HuH-7.5 (cell line): ENCODE results near the gene PROSER3.
"Not testable (repeated sequence)": the region's sequence is repeated elsewhere in the genome, so short reads cannot be mapped to it uniquely, and the experiment has no call there.

Experiments
- DNase-seq: peaks from one replicate; pipeline ENCODE4 v3.0.0; 2011; ENCODE audit warnings: low spot score

Gene PROSER3

DNA sequence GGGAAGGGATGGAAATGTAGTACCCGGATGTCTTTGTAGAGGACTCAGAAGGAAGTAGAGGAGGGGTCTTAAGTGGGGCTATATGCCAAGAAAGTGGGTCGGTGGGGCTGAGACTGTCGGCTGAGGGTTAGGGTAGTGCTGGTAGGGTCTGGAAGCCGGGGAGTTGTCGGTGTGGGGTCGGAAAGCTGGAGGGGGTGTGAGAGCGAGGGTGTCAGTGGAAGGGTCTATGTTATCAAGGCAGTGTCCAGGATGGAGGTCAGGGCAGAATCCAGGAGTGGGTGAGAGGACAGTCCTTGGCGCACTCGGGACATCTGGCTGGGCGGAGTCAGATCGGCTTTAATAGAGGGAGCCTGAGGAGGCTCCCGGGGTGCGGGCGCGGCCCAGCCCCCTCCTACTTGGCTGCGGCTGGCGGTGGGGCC, 2.8 kb upstream of the PROSER3 start:
- DNase-seq, result no peak

DNA sequence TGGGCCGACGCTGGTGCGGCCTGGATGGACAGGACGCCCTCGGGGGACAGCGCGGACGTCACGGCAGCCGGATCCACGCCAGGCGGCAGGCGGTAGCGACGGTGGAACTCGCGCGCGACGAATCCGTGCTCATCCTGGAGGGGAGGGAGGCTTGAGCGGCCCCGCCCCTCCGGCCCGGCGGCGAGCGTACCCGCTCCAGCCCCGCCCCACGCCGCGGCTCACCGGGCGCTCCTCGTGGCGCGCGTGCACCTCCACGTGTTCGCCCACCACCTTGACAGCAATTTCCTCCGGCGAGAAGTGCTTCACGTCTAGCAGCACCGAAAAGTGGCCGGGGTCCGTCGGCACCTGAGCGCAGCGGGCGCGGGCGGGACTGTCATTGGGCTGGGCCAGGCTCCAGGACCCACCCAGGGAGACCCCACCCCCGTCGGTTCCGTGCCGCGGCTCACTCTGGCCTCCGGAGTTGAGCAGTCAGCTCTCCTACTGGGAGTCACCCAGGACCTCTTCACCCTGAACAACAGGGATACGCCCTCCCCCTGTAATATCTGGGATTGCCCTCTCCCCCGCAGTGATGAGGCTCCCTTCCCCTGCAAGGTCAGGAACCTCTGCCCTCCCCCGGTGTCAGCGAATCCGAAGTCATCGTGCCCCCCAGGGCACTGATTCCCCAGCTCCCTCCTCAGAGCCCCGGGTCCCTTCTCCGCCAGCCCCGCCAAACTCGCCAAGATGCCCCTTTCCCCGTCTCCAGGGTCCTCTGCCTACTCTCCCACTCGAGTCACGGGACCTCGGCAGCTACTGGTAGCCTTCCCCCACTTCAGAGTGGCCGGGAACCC, 2.2 kb upstream of the PROSER3 start:
- no peak for DNase-seq

DNA sequence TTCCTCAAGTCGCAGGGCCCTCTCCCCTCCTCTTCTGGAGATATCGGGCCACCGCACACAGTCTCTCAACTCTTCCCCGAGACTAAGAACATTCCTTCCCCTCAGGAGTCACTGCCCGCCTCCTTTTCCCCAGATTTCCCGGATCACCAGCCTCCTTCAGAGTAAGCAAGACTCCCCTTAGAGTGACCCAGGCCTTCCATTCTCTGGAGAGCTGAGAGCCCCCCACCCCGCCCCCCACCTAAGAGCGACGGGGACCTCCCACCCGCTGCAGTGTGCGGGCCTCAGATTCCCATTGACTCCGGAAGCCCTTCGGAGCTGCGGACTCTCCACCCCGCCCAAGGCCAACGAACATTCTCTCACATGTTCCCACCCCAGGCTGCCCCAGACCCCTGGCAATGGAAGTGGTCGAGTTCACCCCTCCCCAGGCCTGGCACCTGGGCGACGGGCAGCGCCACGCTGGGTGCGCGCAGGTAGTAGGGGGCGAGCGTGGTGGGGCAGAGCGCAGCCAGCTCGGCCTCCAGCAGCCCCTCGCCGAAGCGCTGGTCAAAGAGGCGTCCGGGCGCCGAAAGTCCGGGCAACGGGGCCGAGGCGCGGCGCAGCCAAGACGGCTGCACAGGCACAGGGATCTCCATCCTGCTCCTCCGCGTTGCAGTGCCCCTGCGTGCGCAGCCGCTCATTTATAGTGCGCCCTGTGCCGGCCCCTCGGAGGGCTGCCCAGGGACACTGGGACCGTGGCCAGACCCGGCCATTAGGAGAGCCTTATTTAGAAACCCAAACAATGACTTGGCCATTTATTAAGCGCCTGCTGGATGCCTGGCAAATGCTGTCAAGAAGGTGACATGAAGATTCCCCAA, 1.4 kb upstream of the PROSER3 start, which contains the start of gene HSPB6:
TSS of gene HSPB6 (minus strand) at position 653 of the 854 bp plus-strand sequence. CDS start at position 632, 21 bp downstream.
- no peak for DNase-seq

DNA sequence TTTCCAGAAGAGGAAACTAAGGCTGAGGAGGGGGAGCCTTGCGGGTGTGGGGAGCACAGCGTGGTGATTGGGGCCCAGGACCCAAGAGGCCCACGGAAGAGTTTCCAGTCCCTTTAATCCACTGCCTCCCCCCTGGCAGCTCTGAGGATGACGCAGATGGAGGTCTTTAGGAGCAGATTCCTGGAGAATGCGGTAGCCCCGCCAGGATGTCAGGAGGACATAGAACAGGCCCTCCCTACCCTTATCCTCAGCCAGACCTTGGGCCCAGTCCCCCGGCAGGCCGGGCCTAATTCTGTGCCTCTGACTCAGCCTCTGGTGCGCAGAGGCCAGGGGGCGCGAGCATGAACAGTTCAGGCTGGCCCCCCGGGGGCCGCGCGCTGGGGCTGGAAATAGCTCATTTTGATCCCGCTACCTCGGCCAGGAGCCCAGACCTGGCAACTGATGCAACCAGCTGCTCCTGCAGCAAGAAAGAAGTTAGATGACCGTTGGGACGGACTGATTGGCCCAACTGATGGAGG, 686 bp upstream of the PROSER3 start:
- DNase-seq, result peak; percentile 51

DNA sequence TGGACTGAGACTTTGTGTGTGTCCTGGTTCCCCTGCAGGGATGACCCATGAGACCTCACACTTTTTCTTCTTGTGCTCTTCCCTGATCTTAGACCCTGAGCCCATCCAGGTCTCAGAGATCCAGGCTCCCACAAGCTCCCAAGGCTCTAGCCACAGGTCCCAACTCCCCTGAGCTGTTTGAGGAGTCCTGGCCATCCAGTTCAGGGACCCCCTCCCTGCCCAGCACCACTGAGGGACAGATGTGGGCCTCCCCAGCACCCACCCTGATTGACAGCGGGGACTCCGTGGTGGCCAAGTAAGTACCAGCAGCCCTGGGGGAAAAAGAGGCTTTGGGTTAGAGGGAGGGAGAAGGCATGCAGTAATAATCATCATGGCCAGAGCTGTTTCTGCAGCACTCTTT, 1.7 kb downstream of the PROSER3 start:
- DNase-seq, result no peak

DNA sequence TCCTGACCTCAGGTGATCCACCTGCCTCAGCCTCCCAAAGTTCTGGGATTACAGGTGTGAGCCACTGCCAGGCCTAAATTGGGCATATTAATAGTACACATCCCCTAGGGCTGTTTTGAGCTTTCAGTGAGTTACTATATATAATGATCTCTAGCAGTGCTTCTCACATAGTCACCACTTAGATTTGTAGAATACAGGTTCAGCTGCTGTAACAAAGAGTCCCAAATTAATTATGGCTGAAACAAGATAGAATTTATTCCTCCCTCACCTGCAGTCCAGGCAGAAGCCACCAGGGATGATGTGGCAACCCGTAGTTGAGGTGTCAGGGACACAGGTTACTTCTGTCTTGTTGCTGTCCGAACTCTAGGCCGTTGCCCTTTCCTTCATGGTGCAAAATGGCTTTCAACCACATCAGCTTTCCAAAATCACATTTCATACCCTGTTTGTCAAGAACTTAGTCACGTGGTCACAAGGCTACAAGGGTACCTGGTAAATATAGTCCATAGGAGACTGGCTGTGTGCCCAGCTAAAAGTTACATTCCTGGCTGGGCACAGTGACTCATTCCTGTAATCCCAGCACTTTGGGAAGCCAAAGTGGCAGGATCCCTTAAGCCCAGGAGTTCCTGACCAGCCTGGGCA, 2.9 kb downstream of the PROSER3 start:
- DNase-seq, result no peak

DNA sequence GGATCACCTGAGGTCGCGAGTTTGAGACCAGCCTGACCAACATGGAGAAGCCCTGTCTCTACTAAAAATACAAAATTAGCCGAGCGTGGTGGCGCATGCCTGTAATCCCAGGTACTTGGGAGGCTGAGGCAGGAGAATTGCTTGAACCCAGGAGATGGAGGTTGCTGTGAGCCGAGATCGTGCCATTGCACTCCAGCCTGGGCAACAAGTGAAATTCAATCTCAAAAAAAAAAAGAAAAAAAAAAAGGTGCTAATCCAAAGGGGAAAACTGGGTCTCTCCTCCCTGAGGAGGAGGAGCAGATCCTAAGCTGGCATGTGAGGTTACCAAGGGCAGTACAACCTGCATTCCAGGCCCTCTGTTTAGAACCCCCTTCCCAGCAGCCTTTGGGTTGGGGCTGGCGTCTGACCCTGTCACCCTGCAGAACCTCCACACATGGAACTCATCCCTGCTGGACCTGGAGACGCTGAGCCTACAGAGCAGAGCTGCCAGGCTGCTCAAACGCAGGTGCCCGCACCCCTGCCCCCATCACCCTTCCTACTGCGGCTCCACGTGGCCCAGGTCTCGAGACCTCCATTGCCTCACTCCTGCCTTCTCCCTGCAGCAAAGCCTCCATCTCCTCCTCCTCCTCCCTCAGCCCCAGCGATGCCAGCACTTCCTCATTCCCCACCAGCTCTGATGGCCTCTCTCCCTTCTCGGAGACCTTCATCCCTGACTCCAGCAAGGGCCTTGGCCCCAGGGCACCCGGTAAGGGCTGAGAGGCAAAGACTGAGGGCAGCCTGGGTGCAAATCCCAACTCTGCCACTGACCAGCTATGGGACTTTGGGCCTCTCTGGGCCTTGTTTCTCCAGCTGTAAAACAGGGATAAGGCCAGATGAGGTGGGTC, 6.7 kb downstream of the PROSER3 start:
- DNase-seq, result no peak

DNA sequence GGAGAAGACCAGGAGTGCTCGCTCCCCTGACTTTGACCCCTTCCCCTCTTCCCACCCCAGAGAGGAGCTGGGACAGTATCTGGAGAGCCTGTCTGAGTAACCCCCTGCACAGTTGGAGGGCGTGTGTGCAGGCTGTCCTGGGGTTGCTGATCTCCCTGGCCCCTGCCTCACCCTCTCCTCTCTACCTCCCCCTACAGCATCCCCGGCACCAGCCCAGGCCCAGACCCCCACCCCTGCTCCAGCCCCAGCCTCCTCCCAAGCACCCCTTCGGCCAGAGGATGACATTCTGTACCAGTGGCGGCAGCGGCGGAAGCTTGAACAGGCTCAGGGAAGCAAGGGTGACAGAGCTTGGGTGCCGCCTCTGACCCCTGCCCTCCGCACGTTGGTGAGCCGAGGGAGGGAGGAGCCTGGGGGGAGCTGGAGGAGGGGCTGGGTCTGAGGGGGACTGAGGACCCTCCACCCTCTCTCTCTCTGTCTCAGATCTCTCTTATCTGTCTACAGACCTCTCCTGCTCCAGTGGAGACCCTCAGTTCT, 8.7 kb downstream of the PROSER3 start:
- no peak for DNase-seq

DNA sequence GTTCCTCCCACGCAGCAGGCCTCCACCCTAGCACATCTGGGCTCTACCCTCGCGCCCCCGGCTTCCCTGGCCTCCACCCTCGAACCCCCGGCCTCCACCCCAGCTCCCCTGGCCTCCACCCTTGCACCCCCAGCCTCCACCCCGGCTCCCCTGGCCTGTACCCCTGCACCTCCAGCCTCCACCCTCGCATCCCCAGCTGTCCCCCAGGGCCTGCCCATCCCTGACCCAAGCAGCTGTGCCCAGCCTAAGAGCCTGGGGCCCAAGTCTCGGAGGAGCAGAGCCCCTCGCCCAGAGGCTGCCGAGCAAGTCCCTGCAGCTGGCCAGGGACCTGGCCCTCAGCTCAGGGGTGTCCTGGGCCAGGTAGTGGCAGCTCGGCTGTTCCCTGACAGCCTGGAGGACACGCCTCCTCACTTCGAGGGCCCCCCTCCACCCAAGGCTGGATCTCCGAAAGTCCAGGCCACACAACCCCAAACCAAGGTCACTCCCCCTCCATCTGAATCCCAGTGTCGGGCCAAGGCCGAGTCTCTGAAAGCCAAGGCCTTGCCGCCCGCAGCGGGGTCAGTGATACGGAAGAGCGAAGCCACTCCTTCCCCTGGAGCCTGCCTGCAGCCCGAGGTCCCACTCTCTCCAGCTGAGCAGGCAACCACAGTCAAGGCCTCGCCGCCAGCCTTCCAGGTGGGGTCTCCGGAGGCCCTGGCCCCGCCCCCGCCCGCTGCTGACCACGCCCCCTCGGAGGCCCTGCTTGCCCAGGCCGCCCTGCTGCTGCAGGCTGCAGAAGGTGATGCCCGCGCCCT, 9.5 kb downstream of the PROSER3 start:
- no peak for DNase-seq

DNA sequence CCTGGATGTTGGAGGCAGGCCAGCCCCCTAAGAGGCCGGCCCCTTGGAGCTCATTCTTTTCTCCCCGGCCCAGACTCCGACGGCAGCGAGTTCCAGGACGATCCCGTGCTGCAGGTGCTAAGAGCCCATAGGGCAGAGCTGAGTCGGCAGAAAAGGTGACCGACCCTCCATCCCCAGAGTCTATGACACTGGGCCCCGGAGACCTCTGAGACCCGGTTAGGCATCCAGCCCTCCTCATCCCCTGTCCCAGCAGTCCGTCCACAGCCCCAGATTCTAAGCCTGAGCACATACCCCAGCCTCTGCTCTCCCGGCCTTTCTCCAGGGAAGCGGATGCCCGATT, 10.1 kb downstream of the PROSER3 start:
- DNase-seq, result no peak

DNA sequence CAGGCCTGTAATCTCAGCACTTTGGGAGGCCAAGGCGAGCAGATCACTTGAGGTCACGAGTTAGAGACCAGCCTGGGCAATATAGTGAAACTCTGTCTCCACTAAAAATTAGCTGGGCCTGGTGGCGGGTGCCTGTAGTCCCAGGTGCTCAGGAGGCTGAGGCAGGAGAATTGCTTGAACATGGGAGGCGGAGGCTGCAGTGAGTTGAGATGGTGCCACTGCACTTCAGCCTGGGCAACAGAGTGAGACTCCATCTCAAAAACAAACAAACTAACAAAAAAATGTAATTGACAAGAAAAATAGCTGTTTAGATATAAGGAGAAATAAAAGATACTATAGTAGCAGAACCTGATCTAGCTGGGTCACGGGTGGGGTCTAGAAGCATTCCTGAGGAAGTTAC, 14.4 kb downstream of the PROSER3 start:
- DNase-seq, result not testable (repeated sequence)

DNA sequence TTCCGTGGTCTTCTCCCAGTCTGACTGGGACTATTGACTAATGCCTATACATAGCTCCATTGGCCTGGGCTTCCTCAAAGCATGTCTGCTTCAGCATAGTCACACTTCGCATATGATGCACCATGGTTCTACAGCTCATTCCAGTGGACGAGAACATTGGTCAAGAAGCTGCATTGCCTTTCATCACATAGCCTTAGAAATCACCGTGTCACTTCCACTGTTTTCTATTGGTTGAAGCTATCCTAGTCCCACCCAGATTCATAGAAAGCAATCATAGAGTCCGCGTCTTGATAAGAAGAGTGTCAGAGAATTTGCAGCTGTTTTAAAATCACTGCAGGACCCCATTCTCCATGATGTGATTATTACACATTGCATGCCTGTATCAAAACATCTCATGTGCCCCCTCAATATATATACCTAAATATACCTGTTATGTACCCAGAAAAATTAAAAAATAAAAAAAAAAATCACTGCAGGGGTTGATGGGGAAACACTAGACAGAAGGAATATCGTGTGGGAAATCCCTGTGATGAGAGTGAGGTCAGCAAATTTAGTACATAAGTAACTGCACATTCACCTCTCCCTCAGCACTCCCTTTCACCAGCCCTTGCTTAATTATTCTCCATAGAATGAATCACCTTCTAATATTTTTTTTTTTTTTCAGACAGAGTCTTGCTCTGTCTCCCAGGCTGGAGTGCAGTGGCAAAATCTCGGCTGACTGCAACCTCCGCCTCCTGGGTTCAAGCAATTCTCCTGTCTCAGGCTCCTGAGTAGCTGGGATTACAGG, 15.2 kb downstream of the PROSER3 start:
- DNase-seq, result no peak

DNA sequence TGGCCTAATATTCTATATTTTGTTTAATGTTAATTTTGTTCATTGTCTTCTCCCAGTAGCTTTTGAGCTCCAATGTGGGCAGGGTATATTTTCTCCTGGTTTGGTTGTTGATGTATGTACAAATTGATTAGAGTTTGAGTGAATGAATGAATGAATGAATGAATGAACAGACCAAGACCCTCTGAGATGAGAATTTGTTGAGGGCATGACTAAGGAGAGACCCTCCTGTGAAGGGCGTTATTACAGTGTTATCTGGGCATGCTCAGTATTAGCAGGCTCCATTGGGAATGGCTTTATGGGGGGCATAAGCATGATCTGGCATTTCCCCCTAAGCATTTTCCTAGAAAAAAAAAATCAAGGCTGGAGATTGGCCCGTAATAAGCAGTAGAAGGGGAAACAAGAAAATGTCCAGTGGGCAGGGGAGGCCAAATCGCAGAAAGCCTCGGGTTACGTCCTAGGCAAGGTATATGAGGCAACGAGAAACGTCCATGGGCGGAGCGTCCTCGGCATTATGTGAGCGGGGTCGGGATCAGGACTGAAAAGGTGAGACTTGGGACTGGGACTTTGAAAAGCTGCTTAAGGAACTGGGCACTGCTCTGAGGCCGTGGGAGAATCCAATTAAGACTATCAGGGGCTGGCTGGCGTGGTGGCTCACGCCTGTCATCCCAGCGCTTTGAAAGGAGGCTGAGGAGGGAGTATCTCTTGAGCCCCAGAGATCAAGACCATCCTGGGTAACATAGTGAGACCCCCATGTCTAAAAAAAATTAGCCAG, 16.5 kb downstream of the PROSER3 start:
- no peak for DNase-seq

DNA sequence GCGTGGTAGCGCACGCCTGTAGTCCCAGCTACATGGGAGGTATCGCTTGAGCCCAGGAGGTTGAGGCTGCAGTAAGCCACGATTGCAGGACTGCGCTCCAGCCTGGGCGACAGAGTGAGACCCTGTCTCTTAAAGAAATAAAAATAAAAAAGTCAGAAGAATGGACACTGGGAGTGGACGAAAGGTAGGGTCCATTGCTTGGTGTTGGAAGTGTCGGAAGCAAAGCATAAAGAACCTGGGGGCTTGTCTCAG, 17.0 kb downstream of the PROSER3 start:
- DNase-seq, result no peak

DNA sequence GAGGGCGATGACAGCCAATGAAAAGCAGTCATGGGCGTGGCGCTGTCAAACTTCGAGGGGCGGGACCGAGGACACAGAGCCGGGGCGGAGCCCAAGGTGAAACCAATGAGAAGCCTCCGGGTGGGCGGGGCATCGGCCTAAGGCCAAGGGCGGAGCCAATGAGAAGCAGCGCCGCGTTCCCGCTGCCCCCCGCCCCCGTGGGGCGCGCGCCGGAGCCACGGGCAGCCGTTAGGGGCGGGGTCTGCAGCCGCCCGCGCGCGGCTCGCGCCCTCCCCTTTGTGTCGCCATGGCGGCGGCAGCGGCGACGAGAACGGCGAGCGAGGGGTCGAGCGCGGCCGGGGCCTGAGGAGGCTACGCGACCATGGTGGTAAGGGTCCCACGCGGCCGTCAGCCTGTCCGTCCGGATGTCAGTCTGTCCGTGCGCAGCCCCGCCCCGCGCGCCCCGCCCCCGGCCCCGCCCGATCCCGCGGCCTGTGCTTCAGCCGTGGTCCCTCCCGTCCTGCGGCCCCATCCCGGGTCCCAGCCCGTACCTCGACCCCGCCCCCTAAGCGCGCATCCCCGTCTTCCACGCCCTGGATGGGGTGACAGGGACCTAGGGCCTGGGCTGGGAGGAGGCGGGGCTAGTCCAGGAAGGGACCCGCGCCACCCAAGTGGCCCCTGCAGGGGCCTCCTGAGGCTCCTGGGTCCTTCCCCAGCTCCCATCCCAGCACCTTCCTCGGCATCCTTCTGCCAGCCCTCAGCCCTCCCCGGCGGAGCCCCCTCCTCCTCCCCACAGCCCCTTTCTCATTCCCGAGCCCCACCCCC, 17.5 kb downstream of the PROSER3 start, which contains the start of gene ARHGAP33:
TSS of gene ARHGAP33 (plus strand) at position 267 of the 804 bp plus-strand sequence. CDS start at position 362, 95 bp downstream.
- DNase-seq, result peak; percentile 98

DNA sequence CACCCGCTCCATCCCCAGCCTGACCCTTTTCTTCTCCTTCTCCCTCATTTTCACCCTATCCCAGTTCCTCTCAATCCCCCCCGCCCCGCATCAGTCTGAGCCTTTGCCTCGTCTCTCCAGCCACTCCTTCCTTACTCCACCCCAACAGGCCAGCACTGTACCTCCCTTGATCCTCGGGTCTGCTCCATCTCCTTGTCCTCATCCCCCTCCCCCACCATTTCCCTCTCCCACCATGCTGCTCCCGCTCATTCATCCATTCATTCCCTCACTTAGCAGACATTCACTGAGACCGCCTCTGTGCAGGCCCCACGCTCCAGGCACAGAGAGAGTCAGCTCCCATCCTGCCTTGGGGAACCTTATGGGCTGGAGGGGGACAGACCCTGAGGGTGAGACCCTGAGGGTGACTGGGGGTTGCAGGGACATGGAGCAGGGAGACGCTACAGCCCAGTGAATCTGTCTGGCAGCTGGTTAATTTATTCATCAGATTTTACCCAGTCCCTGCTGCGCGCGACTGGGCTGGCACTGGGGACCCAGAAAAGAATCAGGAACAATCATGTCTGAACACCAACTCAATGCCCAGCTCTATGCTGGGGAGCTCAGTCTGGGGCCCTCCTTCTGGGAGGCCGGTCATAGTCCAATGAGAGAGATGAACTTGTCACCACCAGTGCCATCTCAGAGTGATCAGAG, 18.3 kb downstream of the PROSER3 start:
- no peak for DNase-seq

DNA sequence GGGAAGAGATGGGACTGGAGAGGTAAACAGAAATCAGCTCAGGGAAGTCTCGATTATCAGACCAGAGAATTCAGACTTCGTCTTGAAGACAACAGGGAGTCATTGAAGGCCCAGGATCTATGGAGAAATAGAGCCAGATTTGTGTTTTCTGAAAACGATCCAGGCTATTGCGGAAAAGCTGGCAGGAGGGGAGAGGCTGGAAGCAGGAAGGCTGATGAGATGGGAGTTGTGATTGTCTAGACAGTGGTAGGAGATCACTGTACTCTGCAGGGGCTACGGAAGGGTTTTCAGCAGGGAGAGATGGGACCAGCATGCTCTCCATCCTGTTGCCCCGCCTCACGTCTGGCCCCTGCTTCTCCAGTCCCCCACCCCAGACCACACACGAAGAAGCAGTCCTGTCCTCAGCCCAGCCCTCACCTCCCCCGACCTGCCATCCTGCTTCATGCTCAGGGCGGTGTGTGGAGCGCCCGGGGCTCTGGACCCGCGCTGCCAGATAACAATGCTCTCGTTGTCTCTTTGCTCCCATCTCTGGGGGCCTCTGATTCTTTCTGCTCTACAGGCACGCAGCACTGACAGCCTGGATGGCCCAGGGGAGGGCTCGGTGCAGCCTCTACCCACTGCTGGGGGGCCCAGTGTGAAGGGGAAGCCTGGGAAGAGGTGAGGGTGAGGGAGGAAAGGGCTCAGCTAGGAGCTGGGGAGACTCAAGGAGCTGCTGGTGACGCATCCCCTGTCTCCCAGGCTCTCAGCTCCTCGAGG, 19.3 kb downstream of the PROSER3 start:
- no peak for DNase-seq
